H1 (cell line): Measurements from ENCODE around the gene LTO1. TPM values are rescaled to one million over a fixed set of nuclear protein-coding genes. Genes with fewer than 3 reads are reported as not detected.
A peak's percentile ranks its signal among the peaks of the same experiment; 100 is the strongest.

Experiments used
- CTCF ChIA-PET: fragments of 300-600 bp; sonication (Branson Sonifier 250); formaldehyde crosslinking; loops from one replicate; lab custom pipeline; 2021; ENCODE audit not compliant: partially characterized antibody; lab: Charles Lee
- POLR2A ChIA-PET: fragments of 300-600 bp; sonication (Branson Sonifier 250); formaldehyde crosslinking; loops from one replicate; lab custom pipeline; 2021; ENCODE audit warnings: inconsistent platforms; ENCODE audit not compliant: partially characterized antibody; lab: Charles Lee
- DNase-seq, 2 experiments: peaks; one replicate each; pipeline versions ENCODE4 v3.0.0 to v3.0.0-alpha.2; 2010 to 2022; ENCODE audit warnings: low spot score in 2 of 2, low read depth in 1 of 2, mixed read lengths in 1 of 2
- FAIRE-seq: peaks from 2 replicates; lab custom pipeline; 2011; peaks lifted over from hg19 to GRCh38; lab: Jason Lieb, UNC
- H2AFZ ChIP-seq: 2 replicates; pipeline ENCODE4 v1.8.1; 2012; ENCODE audit warnings: low read length, inconsistent platforms
- H2AK5ac ChIP-seq: 2 replicates; pipeline ENCODE4 v1.6.1; 2013; ENCODE audit warnings: low read depth, low read length
- H2BK120ac ChIP-seq: replicated peaks from 2 replicates; pipeline ENCODE3; 2013; ENCODE audit warnings: low read depth, low read length, inconsistent platforms
- H2BK12ac ChIP-seq: 2 replicates; pipeline ENCODE4 v1.6.1; 2013; ENCODE audit warnings: low read depth, low read length
- H2BK15ac ChIP-seq: 2 replicates; pipeline ENCODE4 v1.6.1; 2013; ENCODE audit warnings: low read length
- H2BK20ac ChIP-seq: 2 replicates; pipeline ENCODE4 v1.6.1; 2013; ENCODE audit warnings: low read length
- H2BK5ac ChIP-seq: 2 replicates; pipeline ENCODE4 v1.6.1; 2013; ENCODE audit warnings: low read depth, low read length
- H3K14ac ChIP-seq: 2 replicates; pipeline ENCODE4 v1.6.1; 2013; ENCODE audit warnings: inconsistent platforms; ENCODE audit not compliant: insufficient read length
- H3K18ac ChIP-seq: 2 replicates; pipeline ENCODE4 v1.6.1; 2013; ENCODE audit warnings: low read length; ENCODE audit errors: extremely low read depth
- H3K23ac ChIP-seq: 2 replicates; pipeline ENCODE4 v1.6.1; 2013; ENCODE audit warnings: inconsistent platforms; ENCODE audit not compliant: insufficient read length
- H3K23me2 ChIP-seq: 2 replicates; pipeline ENCODE4 v1.6.1; 2013; ENCODE audit warnings: low read depth, low read length
- H3K27ac ChIP-seq: 2 replicates; pipeline ENCODE4 v1.6.1; 2011; ENCODE audit warnings: low read depth, low read length, inconsistent platforms
- H3K27me3 ChIP-seq, 4 experiments: replicated peaks in 1 of 4; 1 replicate in 1 of 4; 2 replicates in 3 of 4; pipeline versions ENCODE4 v1.6.1 to v1.8.1; 2011 to 2013; ENCODE audit warnings: low read length in 3 of 4, mild to moderate bottlenecking in 3 of 4, inconsistent platforms in 2 of 4, mixed read lengths in 2 of 4, moderate library complexity in 1 of 4; ENCODE audit not compliant: control insufficient read depth in 3 of 4, insufficient read depth in 3 of 4; ENCODE audit errors: extremely low read depth in 1 of 4
- H3K36me3 ChIP-seq, 4 experiments: 2 replicates each; pipeline versions ENCODE4 v1.6.1 to v1.8.1; 2011 to 2013; ENCODE audit warnings: mild to moderate bottlenecking in 4 of 4, low read length in 3 of 4, moderate library complexity in 2 of 4, control low read depth in 1 of 4, inconsistent platforms in 1 of 4; ENCODE audit not compliant: insufficient read depth in 4 of 4, control insufficient read depth in 2 of 4
- H3K4ac ChIP-seq: replicated peaks from 2 replicates; pipeline ENCODE3; 2013; ENCODE audit warnings: low read length, low read depth, mixed read lengths, inconsistent platforms; ENCODE audit not compliant: insufficient read length
- H3K4me1 ChIP-seq, 4 experiments: replicated peaks in 1 of 4; 1 replicate in 1 of 4; 2 replicates in 3 of 4; pipeline versions ENCODE4 v1.6.1 to v1.8.1; 2011 to 2013; ENCODE audit warnings: low read length in 3 of 4, inconsistent platforms in 2 of 4, mixed read lengths in 1 of 4; ENCODE audit not compliant: insufficient read depth in 4 of 4, control insufficient read depth in 3 of 4
- H3K4me2 ChIP-seq, 2 experiments: 2 replicates each; pipeline versions ENCODE4 v1.6.1 to v1.8.1; 2011 to 2013; ENCODE audit warnings: low read depth in 2 of 2, low read length in 2 of 2, control low read depth in 1 of 2, inconsistent platforms in 1 of 2, mild to moderate bottlenecking in 1 of 2; ENCODE audit not compliant: insufficient read depth in 1 of 2
- H3K4me3 ChIP-seq, 4 experiments: fragments of 200-600, 300-600 bp in 1 of 4; sonication (generic), shearing (Covaris generic), sonication (Bioruptor Twin) in 1 of 4; 2 replicates each; pipeline versions ENCODE4 v1.5.1 to v1.8.1; 2011 to 2016; ENCODE audit warnings: low read length in 4 of 4, low read depth in 3 of 4, control low read depth in 2 of 4, inconsistent platforms in 2 of 4, mild to moderate bottlenecking in 2 of 4, mixed read lengths in 1 of 4, moderate library complexity in 1 of 4; ENCODE audit not compliant: insufficient read depth in 2 of 4; ENCODE audit errors: extremely low read depth in 1 of 4
- H3K56ac ChIP-seq: replicated peaks from 2 replicates; pipeline ENCODE3; 2013; ENCODE audit warnings: low read depth, mild to moderate bottlenecking, mixed read lengths, low read length, inconsistent platforms; ENCODE audit not compliant: insufficient read length
- H3K79me1 ChIP-seq: 2 replicates; pipeline ENCODE4 v1.6.1; 2013; ENCODE audit warnings: low read depth, low read length, control low read depth
- H3K79me2 ChIP-seq, 2 experiments: 2 replicates each; pipeline versions ENCODE4 v1.6.1 to v1.8.1; 2012 to 2013; ENCODE audit warnings: low read length in 2 of 2, mild to moderate bottlenecking in 2 of 2, inconsistent platforms in 1 of 2; ENCODE audit not compliant: insufficient read depth in 2 of 2, control insufficient read depth in 1 of 2
- H3K9ac ChIP-seq, 4 experiments: replicated peaks in 1 of 4; 1 replicate in 1 of 4; 2 replicates in 3 of 4; pipeline versions ENCODE4 v1.6.1 to v1.8.1; 2011 to 2013; ENCODE audit warnings: low read depth in 3 of 4, low read length in 3 of 4, control low read depth in 2 of 4, mild to moderate bottlenecking in 2 of 4, moderate library complexity in 2 of 4, inconsistent platforms in 1 of 4; ENCODE audit errors: extremely low read depth in 1 of 4
- H3K9me3 ChIP-seq, 2 experiments: 2 replicates each; pipeline versions ENCODE4 v1.6.1 to v1.8.1; 2012 to 2013; ENCODE audit warnings: mild to moderate bottlenecking in 2 of 2, moderate library complexity in 2 of 2, control low read depth in 1 of 2, inconsistent platforms in 1 of 2, low read depth in 1 of 2, low read length in 1 of 2, mixed read lengths in 1 of 2; ENCODE audit not compliant: insufficient read depth in 2 of 2
- H4K20me1 ChIP-seq, 2 experiments: replicated peaks in 1 of 2; 2 replicates each; pipeline versions ENCODE3 to v1.8.1; 2011 to 2013; ENCODE audit warnings: inconsistent platforms in 2 of 2, low read length in 2 of 2, mild to moderate bottlenecking in 1 of 2; ENCODE audit not compliant: insufficient read depth in 2 of 2, control insufficient read depth in 1 of 2
- H4K5ac ChIP-seq: 2 replicates; pipeline ENCODE4 v1.6.1; 2013; ENCODE audit warnings: low read length, low read depth, mixed read lengths, inconsistent platforms; ENCODE audit not compliant: insufficient read length
- H4K8ac ChIP-seq: 2 replicates; pipeline ENCODE4 v1.8.0; 2013; ENCODE audit warnings: mild to moderate bottlenecking, moderate library complexity, low read length, inconsistent platforms; ENCODE audit not compliant: insufficient read depth; ENCODE audit errors: extremely low read depth
- H4K91ac ChIP-seq: replicated peaks from 2 replicates; pipeline ENCODE3; 2013; ENCODE audit warnings: low read length, mixed read lengths, inconsistent platforms; ENCODE audit not compliant: insufficient read length
- BACH1 ChIP-seq: IDR thresholded peaks from 2 replicates; pipeline ENCODE4 v1.6.1; 2012; ENCODE audit warnings: low read length, improper control_type of control experiment
- BCL11A ChIP-seq, 2 experiments: IDR thresholded peaks; one replicate each; pipeline ENCODE4 v1.6.1; 2011; ENCODE audit warnings: low read depth in 2 of 2, low read length in 2 of 2, mild to moderate bottlenecking in 2 of 2
- CTCF ChIP-seq, 3 experiments: IDR thresholded peaks; 1 replicate in 2 of 3; 2 replicates in 1 of 3; pipeline versions ENCODE4 v1.5.1 to v1.6.1; 2011; ENCODE audit warnings: low read length in 3 of 3, mild to moderate bottlenecking in 3 of 3, inconsistent platforms in 2 of 3, low read depth in 1 of 3, moderate library complexity in 1 of 3; ENCODE audit not compliant: insufficient read depth in 1 of 3; ENCODE audit errors: control extremely low read depth in 1 of 3
- GTF2F1 ChIP-seq: IDR thresholded peaks from 2 replicates; pipeline ENCODE4 v1.6.1; 2012; ENCODE audit warnings: low read depth, low read length, improper control_type of control experiment, borderline replicate concordance
- MAFK ChIP-seq: IDR thresholded peaks from 2 replicates; pipeline ENCODE4 v1.6.1; 2012; ENCODE audit warnings: low read depth, mild to moderate bottlenecking, improper control_type of control experiment, low read length
- RAD21 ChIP-seq, 2 experiments: IDR thresholded peaks in 1 of 2; conservative IDR thresholded peaks in 1 of 2; 2 replicates each; pipeline ENCODE4 v1.6.1; 2011; ENCODE audit warnings: low read depth in 2 of 2, low read length in 2 of 2, improper control_type of control experiment in 1 of 2, inconsistent platforms in 1 of 2, mild to moderate bottlenecking in 1 of 2, moderate library complexity in 1 of 2
- RFX5 ChIP-seq: IDR thresholded peaks from 2 replicates; pipeline ENCODE4 v1.6.1; 2011; ENCODE audit warnings: low read depth, low read length, improper control_type of control experiment, borderline replicate concordance
- SIRT6 ChIP-seq: IDR thresholded peaks from one replicate; pipeline ENCODE4 v1.7.1; 2012; ENCODE audit warnings: low read length, inconsistent platforms
- SP4 ChIP-seq: IDR thresholded peaks from 2 replicates; pipeline ENCODE4 v1.6.1; 2012; ENCODE audit warnings: low read length, inconsistent platforms
- TBP ChIP-seq: IDR thresholded peaks from 2 replicates; pipeline ENCODE4 v1.6.1; 2011; ENCODE audit warnings: low read depth, low read length, improper control_type of control experiment
- TCF12 ChIP-seq: IDR thresholded peaks from 2 replicates; pipeline ENCODE4 v1.6.1; 2011; ENCODE audit warnings: low read depth, mild to moderate bottlenecking, low read length
- TEAD4 ChIP-seq: IDR thresholded peaks from 2 replicates; pipeline ENCODE4 v1.6.1; 2012; ENCODE audit warnings: low read depth, low read length, inconsistent platforms, mixed read lengths
- WGBS, 2 experiments: shearing (Covaris generic) in 1 of 2; methylation state at CpG; one replicate each; pipeline versions ENCODE4 v1.1.6 to v1.1.7; 2013 to 2015; ENCODE audit warnings: low lambda C conversion rate in 2 of 2, mixed read lengths in 2 of 2, inconsistent platforms in 1 of 2, low coverage in 1 of 2, missing lambda C conversion rate in 1 of 2; ENCODE audit not compliant: insufficient replicate concordance in 2 of 2, insufficient coverage in 1 of 2, insufficient read length in 1 of 2; ENCODE audit errors: extremely low coverage in 1 of 2, missing lambda C conversion rate in 1 of 2; 5-methylcytosine and 5-hydroxymethylcytosine counted together
- polyA plus RNA-seq, 7 experiments: library from polyadenylated mRNA; depleted of rRNA in 3 of 7; stranded (reverse) in 5 of 7; unstranded in 2 of 7; fragments of >200 nt in 5 of 7; fragments of 200-250 nt in 2 of 7; gene quantifications; 1 replicate in 5 of 7; 2 replicates in 1 of 7; 4 replicates in 1 of 7; pipeline versions ENCODE4 v1.2.1 to v1.2.3, GENCODE V29; 2011 to 2013; ENCODE audit warnings: missing spikeins in 2 of 7, mixed read lengths in 2 of 7
- total RNA-seq: library from RNA; stranded (reverse); fragmentation: NEBNext Ultra II Directional; extraction: Animal tissue kit (Norgen Biotek cat#: 25700); gene quantifications from 2 replicates; pipeline ENCODE4 v1.2.1, GENCODE V29; 2021

The LTO1 gene
- total and polyA plus RNA-seq, 2 of the 8 experiments (the other 6 are each of a cell fraction or from before 2014, with no cell fraction given), result 15.4 to 21.3 TPM

- Histone ChIP-seq H3K9me3 (no peaks in the 10 kb centered on the region), H3K14ac (no peak overlapping the region), H3K56ac (no peak overlapping the region), H2BK120ac (no peak overlapping the region), H3K4ac (no peak overlapping the region), H3K18ac (no peak overlapping the region), H2BK5ac (no peak overlapping the region), H2BK20ac (peak overlapping the region; percentile 32; the same call in 1 of the 2 replicates), H3K4me3 (no peak overlapping the region), H3K27me3 (peaks cover 0 to 19% (median 13%) of the 10 kb centered on the region in 4 experiments; a peak in 5 of 7 replicates), H3K27ac (no peak overlapping the region), H3K4me2 (no peak overlapping the region), H3K9ac (no peak overlapping the region), H4K5ac (no peak overlapping the region), H4K20me1 (no peaks in the 10 kb centered on the region), H2AFZ (no peak overlapping the region), H4K91ac (no peak overlapping the region), H4K8ac (no peak overlapping the region; the same call in 1 of the 2 replicates), H2BK12ac (peak overlapping the region; percentile 44; the same call in 1 of the 2 replicates), H2BK15ac (peak overlapping the region; percentile 95; the same call in 1 of the 2 replicates), H2AK5ac (no peak overlapping the region), H3K4me1 (peaks cover 0 to 10% (median 2%) of the 10 kb centered on the region in 4 experiments; a peak in 5 of 7 replicates), H3K23me2 (no peaks in the 10 kb centered on the region; the same call in 1 of the 2 replicates), H3K79me2 (no peaks in the 10 kb centered on the region), H3K36me3 (no peaks in the 10 kb centered on the region), H3K79me1 (no peaks in the 10 kb centered on the region), H3K23ac (no peak overlapping the region)
- 60% methylated on average over 9 of the region's 9 CpGs; no CpG with 5 or more reads in 1 of the 2 experiments for WGBS, 2 experiments
- CTCF ChIA-PET, result interaction anchor here (0.8 to 20.5 kb wide), 17 partner anchors 7 to 197 kb away, joined by 3 to 197 read pairs (median 6); no protein-coding TSS in a partner anchor
- FAIRE-seq, result no peak
- POLR2A ChIA-PET, result no interaction called here
- no peak for DNase-seq
- TF ChIP-seq BACH1 (no peak), SIRT6 (no peak), CTCF (IDR thresholded peaks at IDR 0.05; ENCODE audit: control extremely low read depth in 1 of 3, insufficient read depth in 1 of 3, low read depth in 1 of 3, low read length in 3 of 3) (peak; percentile 62 to 76 (median 63)), SP4 (no peak), TEAD4 (no peak), RFX5 (no peak), GTF2F1 (no peak), MAFK (no peak), BCL11A (IDR thresholded peaks at IDR 0.05; ENCODE audit: low read depth in 2 of 2, low read length in 2 of 2) (no peak), RAD21 (IDR thresholded peaks at IDR 0.05 in 1 of 2, conservative IDR thresholded peaks at IDR 0.05 in 1 of 2; ENCODE audit: low read depth in 2 of 2, low read length in 2 of 2) (peak; percentile 73 to 83), TBP (no peak), TCF12 (no peak)
Observed at GRCh38 chr11:69721745-69722144, 46.6 kb upstream of the LTO1 start.
